H1 (cell line): ENCODE results near the gene GDPD5. TPM values are rescaled to one million over a fixed set of nuclear protein-coding genes. Genes with fewer than 3 reads are reported as not detected.

ENCODE experiments used
- CHD7 ChIP-seq: fragments of 300-600 bp; sonication (generic); IDR thresholded peaks from 2 replicates; pipeline ENCODE4 v1.7.1; 2012; ENCODE audit warnings: low read length, moderate library complexity, mild to moderate bottlenecking, inconsistent platforms; ENCODE audit not compliant: insufficient replicate concordance
- EGR1 ChIP-seq: IDR thresholded peaks from 2 replicates; pipeline ENCODE4 v1.6.1; 2011; ENCODE audit warnings: low read depth, low read length, borderline replicate concordance
- EZH2 ChIP-seq: fragments of 200-600 bp; sonication (generic); IDR thresholded peaks from 2 replicates; pipeline ENCODE4 v1.7.1; 2012; ENCODE audit warnings: low read depth, mild to moderate bottlenecking, moderate library complexity, low read length, inconsistent platforms; ENCODE audit not compliant: severe bottlenecking
- RBBP5 ChIP-seq: IDR thresholded peaks from 2 replicates; pipeline ENCODE4 v1.7.1; 2012; ENCODE audit warnings: low read depth, mild to moderate bottlenecking, inconsistent platforms, low read length, moderate library complexity, borderline replicate concordance
- SIX5 ChIP-seq: IDR thresholded peaks from 2 replicates; pipeline ENCODE4 v1.6.1; 2011; ENCODE audit warnings: mild to moderate bottlenecking, low read depth, low read length
- TAF7 ChIP-seq: optimal IDR thresholded peaks from 2 replicates; pipeline ENCODE3; 2011; ENCODE audit warnings: low read depth, mild to moderate bottlenecking, inconsistent platforms, low read length, moderate library complexity, borderline replicate concordance
- TEAD4 ChIP-seq: IDR thresholded peaks from 2 replicates; pipeline ENCODE4 v1.6.1; 2012; ENCODE audit warnings: low read depth, low read length, inconsistent platforms, mixed read lengths
- polyA plus RNA-seq, 7 experiments: library from polyadenylated mRNA; depleted of rRNA in 3 of 7; stranded (reverse) in 5 of 7; unstranded in 2 of 7; fragments of >200 nt in 5 of 7; fragments of 200-250 nt in 2 of 7; gene quantifications; 1 replicate in 5 of 7; 2 replicates in 1 of 7; 4 replicates in 1 of 7; pipeline versions ENCODE4 v1.2.1 to v1.2.3, GENCODE V29; 2011 to 2013; ENCODE audit warnings: missing spikeins in 2 of 7, mixed read lengths in 2 of 7
- total RNA-seq: library from RNA; stranded (reverse); fragmentation: NEBNext Ultra II Directional; extraction: Animal tissue kit (Norgen Biotek cat#: 25700); gene quantifications from 2 replicates; pipeline ENCODE4 v1.2.1, GENCODE V29; 2021
- TF ChIP-seq, protein P1 (sequence below): IDR thresholded peaks from 2 replicates; pipeline ENCODE4 v1.6.1; 2011; ENCODE audit warnings: low read length, improper control_type of control experiment

Gene GDPD5
- total and polyA plus RNA-seq, 2 of the 8 experiments (the other 6 are each of a cell fraction or from before 2014, with no cell fraction given), result 7.8 to 8.6 TPM

DNA sequence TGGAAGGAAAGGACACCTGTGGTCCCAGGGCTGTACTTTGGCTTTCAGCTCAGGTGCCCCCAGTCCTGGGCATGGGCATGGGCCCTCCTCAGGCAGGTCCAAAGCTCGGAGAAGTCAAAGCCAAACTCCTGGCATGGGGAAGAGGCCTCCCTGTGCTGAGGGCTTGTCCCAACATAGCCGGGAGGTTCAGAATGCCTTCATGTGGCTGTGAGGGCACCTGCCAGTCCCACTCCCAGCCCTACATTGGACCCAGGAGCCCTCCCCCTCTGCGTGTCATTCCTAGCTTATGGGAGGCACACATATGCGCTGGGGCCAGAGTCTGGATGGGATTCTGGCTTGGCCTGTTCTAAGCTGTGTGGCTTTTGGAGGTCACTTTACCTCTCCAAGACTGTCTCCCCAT lies 91.7 kb downstream of the GDPD5 start (continued):
- TF ChIP-seq RBBP5 (no peak), EGR1 (no peak), EZH2 (no peak), SIX5 (no peak), TAF7 (no peak), CHD7 (no peak), TEAD4 (no peak)
- TF ChIP-seq, protein P1, sequence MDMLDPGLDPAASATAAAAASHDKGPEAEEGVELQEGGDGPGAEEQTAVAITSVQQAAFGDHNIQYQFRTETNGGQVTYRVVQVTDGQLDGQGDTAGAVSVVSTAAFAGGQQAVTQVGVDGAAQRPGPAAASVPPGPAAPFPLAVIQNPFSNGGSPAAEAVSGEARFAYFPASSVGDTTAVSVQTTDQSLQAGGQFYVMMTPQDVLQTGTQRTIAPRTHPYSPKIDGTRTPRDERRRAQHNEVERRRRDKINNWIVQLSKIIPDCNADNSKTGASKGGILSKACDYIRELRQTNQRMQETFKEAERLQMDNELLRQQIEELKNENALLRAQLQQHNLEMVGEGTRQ, result no peak
